ENCODE measurements around the gene CCDC134.
"Not testable (repeated sequence)": the region's sequence is repeated elsewhere in the genome, so short reads cannot be mapped to it uniquely, and the experiment has no call there.

The CCDC134 gene

GRCh38 chr22:41833369-41834004, 33.0 kb downstream of the CCDC134 start:
- H3K4me1 ChIP-seq (ENCODE audit: control insufficient read depth, insufficient read depth, low read length): peaks cover 21% of the 10 kb centered on the region

GRCh38 chr22:41834005-41834944, 33.8 kb downstream of the CCDC134 start:
- Histone ChIP-seq H3K36me3 (ENCODE audit: control insufficient read depth in 2 of 2, insufficient read depth in 2 of 2, low read length in 2 of 2) (peaks cover 3 to 11% of the 10 kb centered on the region in 2 donors), H3K27ac (ENCODE audit: low read length) (peak overlapping the region; percentile 88), H3K9me3 (ENCODE audit: control insufficient read depth in 2 of 2, low read length in 2 of 2) (no peaks in the 10 kb centered on the region), H3K27me3 (ENCODE audit: control insufficient read depth in 1 of 2, insufficient read depth in 2 of 2, low read length in 2 of 2) (no peaks in the 10 kb centered on the region), H3K4me1 (ENCODE audit: control insufficient read depth, insufficient read depth, low read length) (peaks cover 24% of the 10 kb centered on the region), H3K4me3 (ENCODE audit: low read length in 2 of 2) (peak overlapping the region; percentile 82 to 85), H3K9ac (ENCODE audit: low read length in 2 of 2) (peak overlapping the region; percentile 60 to 65)

More at GRCh38 chr22:41833369-41834004, 33.0 kb downstream of the CCDC134 start:
- Histone ChIP-seq H3K27ac (ENCODE audit: low read length) (peak overlapping the region; percentile 88), H3K36me3 (ENCODE audit: control insufficient read depth in 2 of 2, insufficient read depth in 2 of 2, low read length in 2 of 2) (peaks cover 0 to 11% of the 10 kb centered on the region in 2 donors), H3K9me3 (ENCODE audit: control insufficient read depth in 2 of 2, low read length in 2 of 2) (no peaks in the 10 kb centered on the region), H3K27me3 (ENCODE audit: control insufficient read depth in 1 of 2, insufficient read depth in 2 of 2, low read length in 2 of 2) (no peaks in the 10 kb centered on the region), H3K4me3 (ENCODE audit: low read length in 2 of 2) (peak overlapping the region; percentile 82 to 85), H3K9ac (ENCODE audit: low read length in 2 of 2) (peak overlapping the region; percentile 65 to 72)

GRCh38 chr22:41835462-41835861, 35.0 kb downstream of the CCDC134 start:
- peaks cover 24% of the 10 kb centered on the region for H3K4me1 ChIP-seq (ENCODE audit: control insufficient read depth, insufficient read depth, low read length)
- H3K27me3 ChIP-seq (ENCODE audit: control insufficient read depth in 1 of 2, insufficient read depth in 2 of 2, low read length in 2 of 2); H3K9me3 ChIP-seq (ENCODE audit: control insufficient read depth in 2 of 2, low read length in 2 of 2); H3K9ac ChIP-seq (ENCODE audit: low read length in 2 of 2); H3K4me3 ChIP-seq (ENCODE audit: low read length in 2 of 2); H3K27ac ChIP-seq (ENCODE audit: low read length): not testable (repeated sequence)
- peaks cover 6 to 11% of the 10 kb centered on the region in 2 donors for H3K36me3 ChIP-seq (ENCODE audit: control insufficient read depth in 2 of 2, insufficient read depth in 2 of 2, low read length in 2 of 2)

GRCh38 chr22:41836551-41836950, 36.1 kb downstream of the CCDC134 start:
- Histone ChIP-seq H3K9me3 (ENCODE audit: control insufficient read depth in 2 of 2, low read length in 2 of 2) (no peaks in the 10 kb centered on the region), H3K9ac (ENCODE audit: low read length in 2 of 2) (no peak overlapping the region), H3K36me3 (ENCODE audit: control insufficient read depth in 2 of 2, insufficient read depth in 2 of 2, low read length in 2 of 2) (peaks cover 6 to 13% of the 10 kb centered on the region in 2 donors), H3K27me3 (ENCODE audit: control insufficient read depth in 1 of 2, insufficient read depth in 2 of 2, low read length in 2 of 2) (no peaks in the 10 kb centered on the region), H3K4me1 (ENCODE audit: control insufficient read depth, insufficient read depth, low read length) (peaks cover 28% of the 10 kb centered on the region), H3K27ac (ENCODE audit: low read length) (no peak overlapping the region), H3K4me3 (ENCODE audit: low read length in 2 of 2) (no peak overlapping the region)

GRCh38 chr22:41838842-41839618, 38.6 kb downstream of the CCDC134 start:
- no peaks in the 10 kb centered on the region for H3K9me3 ChIP-seq (ENCODE audit: control insufficient read depth in 2 of 2, low read length in 2 of 2)
- no peaks in the 10 kb centered on the region for H3K27me3 ChIP-seq (ENCODE audit: control insufficient read depth in 1 of 2, insufficient read depth in 2 of 2, low read length in 2 of 2)
- H3K27ac ChIP-seq (ENCODE audit: low read length): no peak overlapping the region
- peaks cover 6 to 13% of the 10 kb centered on the region in 2 donors for H3K36me3 ChIP-seq (ENCODE audit: control insufficient read depth in 2 of 2, insufficient read depth in 2 of 2, low read length in 2 of 2)
- H3K4me3 ChIP-seq (ENCODE audit: low read length in 2 of 2): no peak overlapping the region
- no peak overlapping the region for H3K9ac ChIP-seq (ENCODE audit: low read length in 2 of 2)
- H3K4me1 ChIP-seq (ENCODE audit: control insufficient read depth, insufficient read depth, low read length): peaks cover 17% of the 10 kb centered on the region

GRCh38 chr22:41840216-41840615, 39.7 kb downstream of the CCDC134 start:
- Histone ChIP-seq H3K4me3 (ENCODE audit: low read length in 2 of 2) (no peak overlapping the region), H3K9me3 (ENCODE audit: control insufficient read depth in 2 of 2, low read length in 2 of 2) (no peaks in the 10 kb centered on the region), H3K27ac (ENCODE audit: low read length) (no peak overlapping the region), H3K36me3 (ENCODE audit: control insufficient read depth in 2 of 2, insufficient read depth in 2 of 2, low read length in 2 of 2) (peaks cover 6 to 13% of the 10 kb centered on the region in 2 donors), H3K4me1 (ENCODE audit: control insufficient read depth, insufficient read depth, low read length) (peaks cover 17% of the 10 kb centered on the region), H3K27me3 (ENCODE audit: control insufficient read depth in 1 of 2, insufficient read depth in 2 of 2, low read length in 2 of 2) (no peaks in the 10 kb centered on the region), H3K9ac (ENCODE audit: low read length in 2 of 2) (no peak overlapping the region)

- H3K9ac ChIP-seq (ENCODE audit: low read length in 2 of 2): no peak overlapping the region
- peaks cover 6 to 9% of the 10 kb centered on the region in 2 donors for H3K36me3 ChIP-seq (ENCODE audit: control insufficient read depth in 2 of 2, insufficient read depth in 2 of 2, low read length in 2 of 2)
- no peaks in the 10 kb centered on the region for H3K27me3 ChIP-seq (ENCODE audit: control insufficient read depth in 1 of 2, insufficient read depth in 2 of 2, low read length in 2 of 2)
- no peak overlapping the region for H3K27ac ChIP-seq (ENCODE audit: low read length)
- no peak overlapping the region for H3K4me3 ChIP-seq (ENCODE audit: low read length in 2 of 2)
- H3K4me1 ChIP-seq (ENCODE audit: control insufficient read depth, insufficient read depth, low read length): peaks cover 22% of the 10 kb centered on the region
- no peaks in the 10 kb centered on the region for H3K9me3 ChIP-seq (ENCODE audit: control insufficient read depth in 2 of 2, low read length in 2 of 2)
Observed at GRCh38 chr22:41841085-41841712, 40.7 kb downstream of the CCDC134 start.

GRCh38 chr22:41842996-41843970, 42.8 kb downstream of the CCDC134 start:
- no peaks in the 10 kb centered on the region for H3K9me3 ChIP-seq (ENCODE audit: control insufficient read depth in 2 of 2, low read length in 2 of 2)
- H3K27me3 ChIP-seq (ENCODE audit: control insufficient read depth in 1 of 2, insufficient read depth in 2 of 2, low read length in 2 of 2): no peaks in the 10 kb centered on the region
- peaks cover 2 to 6% of the 10 kb centered on the region in 2 donors for H3K36me3 ChIP-seq (ENCODE audit: control insufficient read depth in 2 of 2, insufficient read depth in 2 of 2, low read length in 2 of 2)
- H3K27ac ChIP-seq (ENCODE audit: low read length): no peak overlapping the region
- no peak overlapping the region for H3K9ac ChIP-seq (ENCODE audit: low read length in 2 of 2)
- H3K4me3 ChIP-seq (ENCODE audit: low read length in 2 of 2): no peak overlapping the region
- peaks cover 28% of the 10 kb centered on the region for H3K4me1 ChIP-seq (ENCODE audit: control insufficient read depth, insufficient read depth, low read length)

- peaks cover 2 to 5% of the 10 kb centered on the region in 2 donors for H3K36me3 ChIP-seq (ENCODE audit: control insufficient read depth in 2 of 2, insufficient read depth in 2 of 2, low read length in 2 of 2)
- H3K4me3 ChIP-seq (ENCODE audit: low read length in 2 of 2): no peak overlapping the region
- no peaks in the 10 kb centered on the region for H3K9me3 ChIP-seq (ENCODE audit: control insufficient read depth in 2 of 2, low read length in 2 of 2)
- no peak overlapping the region for H3K27ac ChIP-seq (ENCODE audit: low read length)
- H3K27me3 ChIP-seq (ENCODE audit: control insufficient read depth in 1 of 2, insufficient read depth in 2 of 2, low read length in 2 of 2): no peaks in the 10 kb centered on the region
- no peak overlapping the region for H3K9ac ChIP-seq (ENCODE audit: low read length in 2 of 2)
- peaks cover 28% of the 10 kb centered on the region for H3K4me1 ChIP-seq (ENCODE audit: control insufficient read depth, insufficient read depth, low read length)
Observed at GRCh38 chr22:41844036-41844435, 43.6 kb downstream of the CCDC134 start.

Data from stomach smooth muscle (tissue), 2 donors.